H9 (cell line): ENCODE data around the gene CCDC110. TPM values are rescaled to one million over a fixed set of nuclear protein-coding genes. Genes with fewer than 3 reads are reported as not detected.

Source experiments
- DNase-seq: peaks from one replicate; pipeline ENCODE4 v3.0.0-alpha.2; 2017
- H2AFZ ChIP-seq: one replicate; pipeline ENCODE4 v1.6.1; 2013; ENCODE audit warnings: mild to moderate bottlenecking, low read length, control low read depth, moderate library complexity
- H2AK5ac ChIP-seq: 2 replicates; pipeline ENCODE4 v1.6.1; 2013; ENCODE audit warnings: low read length, control low read depth, mixed read lengths; ENCODE audit not compliant: insufficient read length
- H2BK120ac ChIP-seq: one replicate; pipeline ENCODE4 v1.6.1; 2013; ENCODE audit warnings: low read depth, mild to moderate bottlenecking, low read length, control low read depth, inconsistent platforms; ENCODE audit not compliant: poor library complexity, severe bottlenecking
- H2BK12ac ChIP-seq: 2 replicates; pipeline ENCODE4 v1.6.1; 2013; ENCODE audit warnings: low read length, control low read depth, mixed read lengths, low read depth; ENCODE audit not compliant: insufficient read length
- H2BK15ac ChIP-seq: 2 replicates; pipeline ENCODE4 v1.6.1; 2013; ENCODE audit warnings: low read depth, low read length, control low read depth
- H2BK20ac ChIP-seq: one replicate; pipeline ENCODE4 v1.6.1; 2013; ENCODE audit warnings: low read depth, mild to moderate bottlenecking, low read length, control low read depth, inconsistent platforms; ENCODE audit not compliant: poor library complexity, severe bottlenecking
- H2BK5ac ChIP-seq: 2 replicates; pipeline ENCODE4 v1.6.1; 2013; ENCODE audit warnings: low read length, control low read depth, mixed read lengths; ENCODE audit not compliant: insufficient read length
- H3K14ac ChIP-seq: 2 replicates; pipeline ENCODE4 v1.6.1; 2013; ENCODE audit warnings: low read length, control low read depth; ENCODE audit not compliant: insufficient read depth
- H3K18ac ChIP-seq: 2 replicates; pipeline ENCODE4 v1.6.1; 2013; ENCODE audit warnings: low read depth, mild to moderate bottlenecking, mixed read lengths, low read length, control low read depth; ENCODE audit not compliant: insufficient read length
- H3K23ac ChIP-seq: 2 replicates; pipeline ENCODE4 v1.6.1; 2013; ENCODE audit warnings: low read length, control low read depth, mixed read lengths, low read depth; ENCODE audit not compliant: insufficient read length
- H3K23me2 ChIP-seq: 2 replicates; pipeline ENCODE4 v1.6.1; 2013; ENCODE audit warnings: low read depth, mild to moderate bottlenecking, mixed read lengths, low read length, control low read depth; ENCODE audit not compliant: insufficient read length, poor library complexity, severe bottlenecking
- H3K27ac ChIP-seq: 2 replicates; pipeline ENCODE4 v1.5.1; 2013; ENCODE audit warnings: low read length, control low read depth, mixed read lengths, low read depth; ENCODE audit not compliant: insufficient read length
- H3K27me3 ChIP-seq: 2 replicates; pipeline ENCODE4 v1.6.1; 2013; ENCODE audit warnings: low read length, control low read depth, inconsistent platforms; ENCODE audit not compliant: insufficient read depth
- H3K4ac ChIP-seq: 2 replicates; pipeline ENCODE4 v1.6.1; 2013; ENCODE audit warnings: low read depth, mild to moderate bottlenecking, control low read depth, inconsistent platforms, low read length, moderate library complexity
- H3K4me1 ChIP-seq: 2 replicates; pipeline ENCODE4 v1.6.1; 2013; ENCODE audit warnings: low read length, control low read depth, inconsistent platforms; ENCODE audit not compliant: insufficient read depth
- H3K4me2 ChIP-seq: 2 replicates; pipeline ENCODE4 v1.6.1; 2013; ENCODE audit warnings: low read length, control low read depth, mixed read lengths; ENCODE audit not compliant: insufficient read length, insufficient read depth
- H3K56ac ChIP-seq: 2 replicates; pipeline ENCODE4 v1.6.1; 2013; ENCODE audit warnings: low read depth, mild to moderate bottlenecking, mixed read lengths, low read length, control low read depth; ENCODE audit not compliant: insufficient read length
- H3K79me1 ChIP-seq: 2 replicates; pipeline ENCODE4 v1.6.1; 2013; ENCODE audit warnings: low read depth, mild to moderate bottlenecking, moderate library complexity, low read length, control low read depth, inconsistent platforms; ENCODE audit not compliant: insufficient read depth, poor library complexity, severe bottlenecking
- H3K79me2 ChIP-seq: 2 replicates; pipeline ENCODE4 v1.6.1; 2013; ENCODE audit warnings: low read length, control low read depth, inconsistent platforms; ENCODE audit not compliant: insufficient read depth
- H3K9ac ChIP-seq: 2 replicates; pipeline ENCODE4 v1.6.1; 2013; ENCODE audit warnings: low read length, control low read depth, mixed read lengths; ENCODE audit not compliant: insufficient read length; ENCODE audit errors: extremely low read depth
- H3K9me3 ChIP-seq: one replicate; pipeline ENCODE4 v1.6.1; 2013; ENCODE audit warnings: low read depth, low read length, inconsistent platforms; ENCODE audit not compliant: control insufficient read depth
- H3T11ph ChIP-seq: one replicate; pipeline ENCODE4 v1.6.1; 2013; ENCODE audit warnings: mild to moderate bottlenecking, low read length, control low read depth, inconsistent platforms
- H4K20me1 ChIP-seq: one replicate; pipeline ENCODE4 v1.6.1; 2013; ENCODE audit not compliant: control insufficient read depth, insufficient read length, insufficient read depth
- H4K5ac ChIP-seq: 2 replicates; pipeline ENCODE4 v1.6.1; 2013; ENCODE audit warnings: low read depth, mild to moderate bottlenecking, mixed read lengths, low read length, control low read depth; ENCODE audit not compliant: insufficient read length
- H4K8ac ChIP-seq: replicated peaks from 2 replicates; pipeline ENCODE4 v1.6.1; 2013; ENCODE audit warnings: low read length, control low read depth, mixed read lengths, low read depth; ENCODE audit not compliant: insufficient read length
- H4K91ac ChIP-seq: 2 replicates; pipeline ENCODE4 v1.6.1; 2013; ENCODE audit warnings: low read depth, mild to moderate bottlenecking, moderate library complexity, mixed read lengths, low read length, control low read depth; ENCODE audit not compliant: insufficient read length
- H3K27ac Mint-ChIP-seq, 3 experiments: 2 replicates in 2 of 3; 3 replicates in 1 of 3; pipeline ENCODE4 v1.8.0; 2020 to 2021; ENCODE audit warnings: mixed read lengths in 3 of 3, mild to moderate bottlenecking in 1 of 3, moderate library complexity in 1 of 3
- H3K27me3 Mint-ChIP-seq: 2 replicates; pipeline ENCODE4 v1.8.0; 2021; ENCODE audit warnings: low read depth, mild to moderate bottlenecking, moderate library complexity, mixed read lengths
- H3K36me3 Mint-ChIP-seq, 3 experiments: 2 replicates in 2 of 3; 3 replicates in 1 of 3; pipeline ENCODE4 v1.8.0; 2020 to 2021; ENCODE audit warnings: low read depth in 3 of 3, mixed read lengths in 3 of 3; ENCODE audit not compliant: insufficient read depth in 1 of 3
- H3K4me1 Mint-ChIP-seq, 2 experiments: 2 replicates each; pipeline ENCODE4 v1.8.0; 2020; ENCODE audit warnings: mixed read lengths in 2 of 2
- H3K4me3 Mint-ChIP-seq, 2 experiments: 2 replicates in 1 of 2; 3 replicates in 1 of 2; pipeline ENCODE4 v1.8.0; 2020 to 2021; ENCODE audit warnings: mild to moderate bottlenecking in 2 of 2, mixed read lengths in 2 of 2, moderate library complexity in 1 of 2
- H3K9me3 Mint-ChIP-seq, 2 experiments: 2 replicates in 1 of 2; 3 replicates in 1 of 2; pipeline ENCODE4 v1.8.0; 2020; ENCODE audit warnings: mild to moderate bottlenecking in 2 of 2, mixed read lengths in 2 of 2, moderate library complexity in 1 of 2
- CTCF ChIP-seq: fragments of 200-600 bp; sonication (generic); conservative IDR thresholded peaks from 3 replicates; pipeline ENCODE4 v1.8.0; 2021; ENCODE audit warnings: antibody characterized with exemption, mild to moderate bottlenecking
- WGBS: extraction: QIAGEN DNeasy Blood & Tissue Kit; methylation state at CpG from one replicate; pipeline ENCODE4 v1.1.7; 2013; ENCODE audit warnings: missing lambda C conversion rate, low lambda C conversion rate, mixed read lengths; ENCODE audit not compliant: insufficient read length; ENCODE audit errors: extremely low coverage; 5-methylcytosine and 5-hydroxymethylcytosine counted together
- total RNA-seq: library from RNA; stranded (reverse); gene quantifications from 2 replicates; pipeline ENCODE4 v1.2.1, GENCODE V29; 2021

Gene CCDC110
- total RNA-seq, 1 experiment from 2014 or later, result 2.3 TPM

GRCh38 chr4:185518494-185518893 is 47.0 kb upstream of the CCDC110 start:
- Histone ChIP-seq H3K23ac (no peak overlapping the region), H3K18ac (no peak overlapping the region), H4K20me1 (no peaks in the 10 kb centered on the region), H2BK15ac (no peak overlapping the region), H3K14ac (no peak overlapping the region), H3K79me1 (no peaks in the 10 kb centered on the region), H2AK5ac (no peak overlapping the region), H3K9me3 (no peaks in the 10 kb centered on the region), H3K27ac (no peak overlapping the region), H3K4me1 (no peaks in the 10 kb centered on the region), H2BK20ac (no peak overlapping the region), H3K23me2 (no peaks in the 10 kb centered on the region), H2BK5ac (no peak overlapping the region), H4K8ac (no peak overlapping the region), H3K79me2 (no peaks in the 10 kb centered on the region), H3K56ac (no peak overlapping the region), H2BK12ac (no peak overlapping the region), H3K9ac (no peak overlapping the region), H4K91ac (no peak overlapping the region), H3T11ph (no peak overlapping the region), H4K5ac (no peak overlapping the region), H2AFZ (no peak overlapping the region), H3K4me2 (no peak overlapping the region), H2BK120ac (no peak overlapping the region), H3K4ac (no peak overlapping the region), H3K27me3 (no peaks in the 10 kb centered on the region)
- no peak overlapping the region for H3K4me3 Mint-ChIP-seq
- 0 out of 7 replicates have a peak, but pooled peaks cover 0 to 5% (median 0%) of the 10 kb centered on the region in 3 experiments for H3K36me3 Mint-ChIP-seq
- H3K27me3 Mint-ChIP-seq, result no peaks in the 10 kb centered on the region
- H3K4me1 Mint-ChIP-seq, result 0 out of 4 replicates have a peak, but pooled peaks cover 0 to 2% of the 10 kb centered on the region in 2 experiments
- no peak overlapping the region for H3K27ac Mint-ChIP-seq
- no peaks in the 10 kb centered on the region for H3K9me3 Mint-ChIP-seq
- DNase-seq, result no peak
- WGBS, result no CpG with 5 or more reads among the region's 1 CpG
- TF ChIP-seq CTCF, result no peak
